Psoas muscle (tissue), 8 donors: ENCODE results near the gene OR2Z1. TPM values are rescaled to one million over a fixed set of nuclear protein-coding genes. Genes with fewer than 3 reads are reported as not detected.
"Not testable (repeated sequence)": the region's sequence is repeated elsewhere in the genome, so short reads cannot be mapped to it uniquely, and the experiment has no call there.

Source experiments
- ATAC-seq, 4 donors: fragments of 200-7000 bp; cut with Tn5 transposase; one replicate each; pipeline ENCODE4 v1.9.1; 2020; ENCODE audit warnings: moderate library complexity in 3 of 4, mild to moderate bottlenecking in 2 of 4
- DNase-seq, 2 donors: peaks; one replicate each; pipeline ENCODE4 v3.0.0-alpha.2; 2020
- H3K27ac ChIP-seq: fragments of 200-600 bp; one replicate; pipeline ENCODE4 v1.8.0; 2022
- H3K27me3 ChIP-seq, 3 donors: fragments of 200-600 bp in 1 of 3; one replicate each; pipeline versions ENCODE4 v1.6.1 to v1.8.0; 2013 to 2022; ENCODE audit warnings: low read length in 2 of 3, mild to moderate bottlenecking in 2 of 3, moderate library complexity in 1 of 3; ENCODE audit not compliant: insufficient read depth in 3 of 3
- H3K36me3 ChIP-seq, 2 donors: fragments of 200-600 bp in 1 of 2; one replicate each; pipeline versions ENCODE4 v1.6.1 to v1.8.0; 2013 to 2022; ENCODE audit warnings: low read depth in 1 of 2, mild to moderate bottlenecking in 1 of 2, moderate library complexity in 1 of 2; ENCODE audit not compliant: insufficient read depth in 1 of 2
- H3K4me1 ChIP-seq: fragments of 200-600 bp; one replicate; pipeline ENCODE4 v1.8.0; 2022
- H3K4me3 ChIP-seq: fragments of 200-600 bp; one replicate; pipeline ENCODE4 v1.8.0; 2022; ENCODE audit warnings: mild to moderate bottlenecking
- H3K9me3 ChIP-seq: fragments of 200-600 bp; one replicate; pipeline ENCODE4 v1.8.0; 2022
- whole genome bisulfite sequencing, 3 donors: extraction: QIAGEN DNeasy Blood & Tissue Kit; methylation state at CpG; one replicate each; pipeline versions ENCODE4 v1.1.6 to v1.1.7; 2013; 5-methylcytosine and 5-hydroxymethylcytosine counted together
- intact Hi-C, 2 donors: fragments of 100-400 bp; cut with DNase I; formaldehyde crosslinking; loops; one replicate each; pipeline versions ENCODE4 v1.11.0 to v1.14.2; 2022
- polyA plus RNA-seq, 3 donors: library from polyadenylated mRNA; stranded (reverse); fragments of 200-250 nt; gene quantifications; one replicate each; pipeline ENCODE4 v1.2.3, GENCODE V29; 2013
- total RNA-seq, 4 donors: library from RNA; stranded (reverse); fragmentation: NEBNext Ultra II Directional in 2 of 4; extraction: Animal tissue kit (Norgen Biotek cat#: 25700) in 2 of 4; gene quantifications; one replicate each; pipeline versions ENCODE4 v1.2.1 to v1.2.4, GENCODE V29; 2021 to 2023
- TF ChIP-seq, protein P1 (sequence below): fragments of 200-600 bp; IDR thresholded peaks from one replicate; pipeline ENCODE4 v1.8.0; 2022; ENCODE audit warnings: antibody characterized with exemption
- donor health status: healthy with polysubstance abuse.
- donor health status: DM: no; HTN: no; CAD: no; lungs with moderate emphysema.
- donor health status: Bipolar disorder and iron deficiency.
- donor health status: healthy.
- donor health status: DM: yes; HTN: yes; CAD: no.
- donor health status: DM: no; HTN: no; CAD: no.
- donor health status: DM: no; HTN: no; CAD: no.
- donor health status: DM: yes; HTN: yes; CAD: no.

OR2Z1 gene
- total and polyA plus RNA-seq, 7 donors, result not detected

DNA sequence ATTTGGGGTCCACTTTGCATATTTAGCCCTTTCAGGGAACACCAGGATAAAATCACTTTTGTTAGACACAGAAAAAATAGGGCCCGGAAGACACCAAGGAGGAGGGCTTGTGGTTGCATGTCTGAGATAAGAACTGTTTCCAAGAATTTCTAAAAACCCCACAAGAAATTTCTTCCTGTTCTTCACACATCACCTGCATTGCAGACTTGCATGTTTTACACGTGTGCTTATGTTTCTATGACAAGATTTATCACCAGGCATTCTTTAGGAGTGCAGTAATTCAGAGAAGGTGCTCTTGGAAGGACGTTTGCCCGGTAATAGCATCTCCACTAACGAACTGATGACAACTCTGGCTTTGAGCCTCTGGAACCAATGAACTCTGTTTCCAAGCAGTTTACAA lies 15.7 kb upstream of the OR2Z1 start:
- Histone ChIP-seq H3K27me3 (no peaks in the 10 kb centered on the region), H3K9me3 (no peaks in the 10 kb centered on the region), H3K27ac (no peak overlapping the region), H3K4me1 (no peaks in the 10 kb centered on the region), H3K36me3 (no peaks in the 10 kb centered on the region), H3K4me3 (no peak overlapping the region)
- ATAC-seq (no peak), DNase-seq (no peak)
- WGBS, 3 donors, result 41 to 42% (median 42%) methylated on average over 5 of the region's 5 CpGs
- intact Hi-C loops, result no loop called here
- TF ChIP-seq, protein P1, sequence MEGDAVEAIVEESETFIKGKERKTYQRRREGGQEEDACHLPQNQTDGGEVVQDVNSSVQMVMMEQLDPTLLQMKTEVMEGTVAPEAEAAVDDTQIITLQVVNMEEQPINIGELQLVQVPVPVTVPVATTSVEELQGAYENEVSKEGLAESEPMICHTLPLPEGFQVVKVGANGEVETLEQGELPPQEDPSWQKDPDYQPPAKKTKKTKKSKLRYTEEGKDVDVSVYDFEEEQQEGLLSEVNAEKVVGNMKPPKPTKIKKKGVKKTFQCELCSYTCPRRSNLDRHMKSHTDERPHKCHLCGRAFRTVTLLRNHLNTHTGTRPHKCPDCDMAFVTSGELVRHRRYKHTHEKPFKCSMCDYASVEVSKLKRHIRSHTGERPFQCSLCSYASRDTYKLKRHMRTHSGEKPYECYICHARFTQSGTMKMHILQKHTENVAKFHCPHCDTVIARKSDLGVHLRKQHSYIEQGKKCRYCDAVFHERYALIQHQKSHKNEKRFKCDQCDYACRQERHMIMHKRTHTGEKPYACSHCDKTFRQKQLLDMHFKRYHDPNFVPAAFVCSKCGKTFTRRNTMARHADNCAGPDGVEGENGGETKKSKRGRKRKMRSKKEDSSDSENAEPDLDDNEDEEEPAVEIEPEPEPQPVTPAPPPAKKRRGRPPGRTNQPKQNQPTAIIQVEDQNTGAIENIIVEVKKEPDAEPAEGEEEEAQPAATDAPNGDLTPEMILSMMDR, result no peak

DNA sequence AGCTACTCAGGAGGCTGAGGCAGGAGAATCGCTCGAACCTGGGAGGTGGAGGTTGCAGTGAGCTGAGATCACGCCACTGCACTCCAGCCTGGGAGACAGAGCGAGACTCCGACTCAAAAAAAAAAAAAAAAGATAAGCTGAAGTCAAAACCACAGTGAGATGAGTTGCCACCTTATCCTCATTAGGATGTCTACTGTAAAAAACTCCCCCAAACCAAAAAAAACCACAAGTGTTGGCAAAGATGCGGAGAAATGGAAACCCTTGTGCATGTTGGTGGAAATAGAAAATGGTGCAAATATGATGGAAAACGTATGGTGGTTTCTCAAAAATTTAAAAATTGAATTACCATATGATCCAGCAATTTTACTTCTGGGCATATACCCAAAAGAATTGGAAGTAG lies 11.1 kb upstream of the OR2Z1 start:
- WGBS, 3 donors, result 81 to 89% (median 86%) methylated on average over 7 of the region's 7 CpGs
- DNase-seq, H3K4me3 ChIP-seq, intact Hi-C loops, ATAC-seq, H3K4me1 ChIP-seq, H3K36me3 ChIP-seq, H3K27ac ChIP-seq, H3K9me3 ChIP-seq, H3K27me3 ChIP-seq: not testable (repeated sequence)

DNA sequence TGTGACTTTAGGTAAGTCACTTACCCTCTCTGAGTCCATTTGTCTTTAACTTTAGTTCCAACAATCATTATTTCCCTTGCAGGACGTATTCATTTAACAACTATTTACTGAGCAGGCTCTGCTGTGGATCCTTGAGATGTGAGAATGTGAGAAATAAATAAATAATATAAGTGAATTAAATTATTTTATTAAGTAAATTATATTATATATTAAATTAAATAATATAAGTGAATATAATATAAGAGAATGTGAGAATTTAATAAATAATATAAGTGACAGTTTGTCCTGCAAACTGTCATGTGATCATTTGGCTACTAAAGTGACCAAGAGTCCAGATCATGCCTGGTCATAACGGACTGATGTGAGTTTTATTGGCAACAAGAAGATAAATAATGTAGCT lies 598 bp downstream of the OR2Z1 start:
- intact Hi-C loops, result no loop called here
- TF ChIP-seq, protein P1, result no peak
- no peaks in the 10 kb centered on the region for H3K4me1 ChIP-seq
- H3K36me3 ChIP-seq, result no peaks in the 10 kb centered on the region
- H3K27ac ChIP-seq, result no peak overlapping the region
- 40 to 52% (median 40%) methylated on average over 2 of the region's 2 CpGs for WGBS, 3 donors
- no peaks in the 10 kb centered on the region for H3K9me3 ChIP-seq
- no peak for ATAC-seq
- H3K4me3 ChIP-seq, result no peak overlapping the region
- no peaks in the 10 kb centered on the region for H3K27me3 ChIP-seq
- no peak for DNase-seq

DNA sequence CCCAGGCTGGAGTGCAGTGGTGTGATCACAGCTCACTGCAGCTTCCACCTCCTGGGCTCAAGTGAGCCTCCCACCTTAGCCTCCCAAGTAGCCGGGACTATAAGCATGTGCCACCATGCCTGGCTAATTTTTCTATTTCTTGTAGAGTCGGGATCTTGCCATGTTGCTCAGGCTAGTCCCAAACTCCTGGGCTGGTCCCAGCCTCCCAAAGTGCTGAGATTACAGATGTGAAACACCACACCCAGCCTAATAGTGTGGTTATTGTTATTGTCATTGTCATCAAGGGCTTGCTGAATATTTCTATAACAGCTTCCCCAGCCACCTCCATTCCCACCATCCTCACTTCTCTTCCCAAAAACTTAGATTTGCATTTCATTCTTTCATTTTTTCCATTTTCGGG lies 2.8 kb downstream of the OR2Z1 start:
- H3K36me3 ChIP-seq, result no peaks in the 10 kb centered on the region
- H3K27ac ChIP-seq, result no peak overlapping the region
- H3K9me3 ChIP-seq, result no peaks in the 10 kb centered on the region
- no peaks in the 10 kb centered on the region for H3K27me3 ChIP-seq
- H3K4me3 ChIP-seq, result no peak overlapping the region
- no peaks in the 10 kb centered on the region for H3K4me1 ChIP-seq
- WGBS, 3 donors, result 58 to 65% (median 62%) methylated on average over 3 of the region's 3 CpGs
- DNase-seq (no peak), ATAC-seq (no peak)
- TF ChIP-seq, protein P1, result no peak
- intact Hi-C loops, result no loop called here

DNA sequence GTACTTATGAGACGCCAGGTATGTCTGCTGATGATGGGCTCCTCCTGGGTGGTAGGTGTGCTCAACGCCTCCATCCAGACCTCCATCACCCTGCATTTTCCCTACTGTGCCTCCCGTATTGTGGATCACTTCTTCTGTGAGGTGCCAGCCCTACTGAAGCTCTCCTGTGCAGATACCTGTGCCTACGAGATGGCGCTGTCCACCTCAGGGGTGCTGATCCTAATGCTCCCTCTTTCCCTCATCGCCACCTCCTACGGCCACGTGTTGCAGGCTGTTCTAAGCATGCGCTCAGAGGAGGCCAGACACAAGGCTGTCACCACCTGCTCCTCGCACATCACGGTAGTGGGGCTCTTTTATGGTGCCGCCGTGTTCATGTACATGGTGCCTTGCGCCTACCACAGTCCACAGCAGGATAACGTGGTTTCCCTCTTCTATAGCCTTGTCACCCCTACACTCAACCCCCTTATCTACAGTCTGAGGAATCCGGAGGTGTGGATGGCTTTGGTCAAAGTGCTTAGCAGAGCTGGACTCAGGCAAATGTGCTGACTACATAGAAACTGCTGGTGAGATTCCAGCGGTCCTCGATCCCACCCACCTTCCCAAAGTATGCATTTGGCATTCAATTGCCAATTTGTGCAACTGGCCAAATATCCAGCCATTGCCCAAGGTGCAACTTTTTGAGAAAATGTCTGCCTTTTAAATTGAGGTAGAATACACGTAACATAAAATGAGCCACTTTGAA lies 10.2 kb downstream of the OR2Z1 start:
- TF ChIP-seq, protein P1, result no peak
- Histone ChIP-seq H3K4me3 (no peak overlapping the region), H3K27me3 (no peaks in the 10 kb centered on the region), H3K4me1 (no peaks in the 10 kb centered on the region), H3K27ac (no peak overlapping the region), H3K36me3 (no peaks in the 10 kb centered on the region), H3K9me3 (no peaks in the 10 kb centered on the region)
- intact Hi-C loops, result no loop called here
- DNase-seq, result no peak
- 57 to 61% (median 57%) methylated on average over 19 of the region's 19 CpGs for WGBS, 3 donors
- ATAC-seq, result no peak
